Nephron progenitor cell (in vitro differentiated cells): Measurements from ENCODE around the gene LAMA2.
A peak's percentile ranks its signal among the peaks of the same experiment; 100 is the strongest.

ENCODE experiments used
- DNase-seq: peaks from one replicate; pipeline ENCODE4 v3.0.0; 2021
- H3K27ac Mint-ChIP-seq: 2 replicates; pipeline ENCODE4 v1.8.0; 2021; ENCODE audit warnings: mild to moderate bottlenecking, moderate library complexity, mixed read lengths
- H3K27me3 Mint-ChIP-seq: 2 replicates; pipeline ENCODE4 v1.8.0; 2021; ENCODE audit warnings: mild to moderate bottlenecking, low read depth, mixed read lengths; ENCODE audit not compliant: poor library complexity
- H3K36me3 Mint-ChIP-seq: 2 replicates; pipeline ENCODE4 v1.8.0; 2021; ENCODE audit warnings: low read depth, mixed read lengths
- H3K4me1 Mint-ChIP-seq: 2 replicates; pipeline ENCODE4 v1.8.0; 2021; ENCODE audit warnings: mixed read lengths
- H3K4me3 Mint-ChIP-seq: 2 replicates; pipeline ENCODE4 v1.8.0; 2021; ENCODE audit warnings: mild to moderate bottlenecking, moderate library complexity, mixed read lengths
- H3K9me3 Mint-ChIP-seq: 2 replicates; pipeline ENCODE4 v1.8.0; 2021; ENCODE audit warnings: mild to moderate bottlenecking, moderate library complexity, mixed read lengths
- TF ChIP-seq, protein P1 (sequence below): fragments of 200-600 bp; sonication (generic); IDR thresholded peaks from 2 replicates; pipeline ENCODE4 v1.5.0; 2021; ENCODE audit warnings: antibody characterized with exemption

The LAMA2 gene

GRCh38 chr6:129251669-129252376, 368.9 kb downstream of the LAMA2 start:
- H3K9me3 Mint-ChIP-seq: no peaks in the 10 kb centered on the region
- H3K4me1 Mint-ChIP-seq: no peaks in the 10 kb centered on the region
- peak; percentile 58 for DNase-seq
- H3K4me3 Mint-ChIP-seq: no peak overlapping the region
- H3K36me3 Mint-ChIP-seq: no peaks in the 10 kb centered on the region
- no peaks in the 10 kb centered on the region for H3K27me3 Mint-ChIP-seq
- TF ChIP-seq, protein P1, sequence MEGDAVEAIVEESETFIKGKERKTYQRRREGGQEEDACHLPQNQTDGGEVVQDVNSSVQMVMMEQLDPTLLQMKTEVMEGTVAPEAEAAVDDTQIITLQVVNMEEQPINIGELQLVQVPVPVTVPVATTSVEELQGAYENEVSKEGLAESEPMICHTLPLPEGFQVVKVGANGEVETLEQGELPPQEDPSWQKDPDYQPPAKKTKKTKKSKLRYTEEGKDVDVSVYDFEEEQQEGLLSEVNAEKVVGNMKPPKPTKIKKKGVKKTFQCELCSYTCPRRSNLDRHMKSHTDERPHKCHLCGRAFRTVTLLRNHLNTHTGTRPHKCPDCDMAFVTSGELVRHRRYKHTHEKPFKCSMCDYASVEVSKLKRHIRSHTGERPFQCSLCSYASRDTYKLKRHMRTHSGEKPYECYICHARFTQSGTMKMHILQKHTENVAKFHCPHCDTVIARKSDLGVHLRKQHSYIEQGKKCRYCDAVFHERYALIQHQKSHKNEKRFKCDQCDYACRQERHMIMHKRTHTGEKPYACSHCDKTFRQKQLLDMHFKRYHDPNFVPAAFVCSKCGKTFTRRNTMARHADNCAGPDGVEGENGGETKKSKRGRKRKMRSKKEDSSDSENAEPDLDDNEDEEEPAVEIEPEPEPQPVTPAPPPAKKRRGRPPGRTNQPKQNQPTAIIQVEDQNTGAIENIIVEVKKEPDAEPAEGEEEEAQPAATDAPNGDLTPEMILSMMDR: peak; percentile 86
- no peak overlapping the region for H3K27ac Mint-ChIP-seq

DNA sequence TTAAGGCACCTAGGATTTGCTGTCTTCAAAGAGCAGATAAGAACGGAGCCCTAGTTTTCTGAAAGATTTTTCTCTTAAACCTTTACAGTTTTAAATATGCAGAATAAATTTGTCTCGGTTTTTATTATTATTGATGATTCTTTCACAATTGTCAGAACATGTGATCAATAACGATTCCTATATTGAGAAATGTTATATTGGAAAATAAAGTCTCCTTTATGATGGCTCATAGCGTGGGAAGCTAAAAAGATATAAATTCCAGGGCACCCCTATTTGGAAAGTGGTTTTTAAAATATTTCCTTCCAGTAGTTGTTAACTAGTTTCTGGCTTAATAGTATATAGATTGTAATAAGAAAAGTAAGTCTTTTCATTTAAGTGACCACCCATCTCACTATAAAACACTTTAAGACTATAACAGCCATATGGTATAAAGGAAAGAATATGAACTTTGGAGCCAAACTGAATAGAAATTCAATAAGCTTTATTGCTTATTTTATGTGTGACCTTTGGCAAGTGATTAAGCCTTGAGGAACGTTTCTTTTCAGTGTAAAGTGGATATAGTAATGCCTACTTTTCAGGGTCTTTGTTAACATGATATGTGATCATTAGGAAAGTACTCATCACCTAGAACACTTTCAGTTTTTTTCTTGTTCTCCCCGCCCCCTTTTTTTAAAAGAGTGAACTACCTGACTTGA, 369.6 kb downstream of the LAMA2 start:
- TF ChIP-seq, protein P1: peak; percentile 11
- no peaks in the 10 kb centered on the region for H3K27me3 Mint-ChIP-seq

GRCh38 chr6:129253242-129253641, 370.3 kb downstream of the LAMA2 start:
- DNase-seq: no peak
- Mint-ChIP-seq H3K4me1 (no peaks in the 10 kb centered on the region), H3K4me3 (no peak overlapping the region), H3K9me3 (no peaks in the 10 kb centered on the region), H3K27ac (no peak overlapping the region), H3K27me3 (no peaks in the 10 kb centered on the region), H3K36me3 (no peaks in the 10 kb centered on the region)
- TF ChIP-seq, protein P1: no peak

More for the DNA sequence above, 369.6 kb downstream of the LAMA2 start:
- Mint-ChIP-seq H3K4me3 (no peak overlapping the region), H3K27ac (no peak overlapping the region), H3K36me3 (no peaks in the 10 kb centered on the region), H3K4me1 (no peaks in the 10 kb centered on the region), H3K9me3 (no peaks in the 10 kb centered on the region)
- DNase-seq: no peak

- no peak for DNase-seq
- TF ChIP-seq, protein P1: no peak
- no peaks in the 10 kb centered on the region for H3K9me3 Mint-ChIP-seq
- no peaks in the 10 kb centered on the region for H3K4me1 Mint-ChIP-seq
- no peaks in the 10 kb centered on the region for H3K36me3 Mint-ChIP-seq
- no peak overlapping the region for H3K27ac Mint-ChIP-seq
- no peaks in the 10 kb centered on the region for H3K27me3 Mint-ChIP-seq
- no peak overlapping the region for H3K4me3 Mint-ChIP-seq
Observed at GRCh38 chr6:129253727-129254126, 370.8 kb downstream of the LAMA2 start.

DNA sequence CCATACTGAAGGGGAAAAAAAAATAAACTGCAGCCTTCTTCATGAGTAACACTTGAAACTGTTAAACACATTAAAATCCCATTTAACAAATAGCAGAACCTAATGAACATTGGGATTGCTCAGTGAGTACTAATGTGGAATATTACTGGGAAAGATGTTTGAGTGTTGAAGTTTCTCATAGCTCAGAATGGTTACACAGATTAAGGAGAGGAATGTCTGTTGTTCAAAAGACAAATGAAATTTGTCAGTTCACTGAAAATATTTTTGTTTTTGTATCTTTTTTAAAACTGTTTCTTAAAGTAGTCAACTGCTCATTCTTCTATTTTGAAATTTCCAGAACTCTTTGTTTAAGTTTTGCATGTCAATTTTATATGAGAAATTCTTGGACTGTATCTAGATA, 374.3 kb downstream of the LAMA2 start:
- Mint-ChIP-seq H3K27ac (no peak overlapping the region), H3K4me1 (no peaks in the 10 kb centered on the region)

More for the DNA sequence above, 374.3 kb downstream of the LAMA2 start:
- DNase-seq: no peak
- Mint-ChIP-seq H3K36me3 (no peaks in the 10 kb centered on the region), H3K4me3 (no peak overlapping the region), H3K9me3 (no peaks in the 10 kb centered on the region), H3K27me3 (no peaks in the 10 kb centered on the region)
- TF ChIP-seq, protein P1: no peak
